ENCODE data around the gene UBR4. TPM values are rescaled to one million over a fixed set of nuclear protein-coding genes. Genes with fewer than 3 reads are reported as not detected.

The UBR4 gene
- total and polyA plus RNA-seq, 2 experiments from 2014 or later, result 140 to 175 TPM

DNA sequence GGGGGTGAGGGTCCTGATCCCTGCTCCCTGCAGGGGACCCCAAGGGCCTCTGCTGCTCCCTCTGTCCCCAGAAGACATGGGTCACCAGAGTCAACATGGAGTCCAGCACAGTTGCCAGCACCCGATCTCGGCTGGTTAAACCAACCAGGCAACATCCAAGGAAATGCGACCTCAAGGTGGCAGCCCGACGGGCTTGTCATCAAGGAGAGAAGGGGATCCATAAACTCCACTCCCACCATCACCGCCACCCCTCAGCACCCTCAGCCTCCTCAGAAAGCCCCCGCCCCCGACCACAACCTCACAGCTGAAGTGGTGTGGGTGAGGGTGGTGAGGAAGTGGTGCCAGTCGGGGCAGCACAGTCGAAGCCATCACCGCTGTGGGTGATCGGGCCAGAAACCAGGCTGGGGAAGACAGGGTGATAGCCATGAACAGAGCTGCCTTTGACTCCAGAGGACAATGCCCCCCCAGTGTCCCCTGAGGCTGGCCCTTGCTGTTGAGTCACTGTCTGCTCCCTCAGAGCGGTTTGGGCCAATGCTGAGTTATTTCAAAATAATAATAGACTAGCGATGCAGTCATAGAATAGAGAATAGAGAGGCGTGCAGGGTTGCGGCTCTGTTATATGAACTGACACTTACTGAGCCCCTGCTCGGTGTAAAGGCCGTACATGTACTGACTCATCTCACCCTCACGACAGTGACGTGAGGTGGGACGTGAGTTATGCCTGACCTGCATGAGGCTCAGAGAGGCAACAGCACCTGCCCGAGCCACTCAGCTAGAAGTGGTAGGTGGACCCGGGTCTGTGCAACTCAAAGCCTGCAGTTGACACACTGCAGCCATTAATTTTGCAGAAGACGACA lies 164.9 kb downstream of the UBR4 start:
- no peaks in the 10 kb centered on the region for H3K9me3 ChIP-seq (ENCODE audit: low read depth)
- H3K79me2 ChIP-seq, result no peaks in the 10 kb centered on the region
- H3K4me1 ChIP-seq (ENCODE audit: insufficient read depth), result no peaks in the 10 kb centered on the region
- H3K27ac ChIP-seq, result no peak overlapping the region
- no peaks in the 10 kb centered on the region for H3K27me3 ChIP-seq
- H4K20me1 ChIP-seq (ENCODE audit: insufficient read depth, poor library complexity, severe bottlenecking), result no peaks in the 10 kb centered on the region
- H3K4me2 ChIP-seq, result no peak overlapping the region
- no peak for DNase-seq (ENCODE audit: low spot score)
- no peaks in the 10 kb centered on the region for H3K9me2 ChIP-seq (replicated peaks; ENCODE audit: insufficient read depth)
- H2AFZ ChIP-seq, result no peak overlapping the region
- TF ChIP-seq EZH2phosphoT487 (IDR thresholded peaks at IDR 0.05; ENCODE audit: low read depth, severe bottlenecking, unreplicated experiment), result no peak
- TF ChIP-seq CTCF (IDR thresholded peaks at IDR 0.05; ENCODE audit: poor library complexity), result no peak
- TF ChIP-seq EZH2 (IDR thresholded peaks at IDR 0.05; ENCODE audit: borderline replicate concordance), result no peak
- 89% methylated on average over 24 of the region's 24 CpGs for WGBS (ENCODE audit: low lambda C conversion rate, missing lambda C conversion rate)
- H3K36me3 ChIP-seq (replicated peaks; ENCODE audit: insufficient read depth, low read depth), result no peaks in the 10 kb centered on the region
- H3K4me3 ChIP-seq, result no peak overlapping the region

- Histone ChIP-seq H3K27me3 (no peaks in the 10 kb centered on the region), H4K20me1 (ENCODE audit: insufficient read depth, poor library complexity, severe bottlenecking) (no peaks in the 10 kb centered on the region), H2AFZ (no peak overlapping the region), H3K4me3 (no peak overlapping the region), H3K4me1 (ENCODE audit: insufficient read depth) (no peaks in the 10 kb centered on the region), H3K4me2 (no peak overlapping the region), H3K9me3 (ENCODE audit: low read depth) (no peaks in the 10 kb centered on the region), H3K9me2 (replicated peaks; ENCODE audit: insufficient read depth) (no peaks in the 10 kb centered on the region), H3K36me3 (replicated peaks; ENCODE audit: insufficient read depth, low read depth) (no peaks in the 10 kb centered on the region), H3K79me2 (no peaks in the 10 kb centered on the region), H3K27ac (no peak overlapping the region)
- whole genome bisulfite sequencing (ENCODE audit: low lambda C conversion rate, missing lambda C conversion rate), result 89% methylated on average over 6 of the region's 6 CpGs
- TF ChIP-seq CTCF (IDR thresholded peaks at IDR 0.05; ENCODE audit: poor library complexity), result no peak
- no peak for TF ChIP-seq EZH2phosphoT487 (IDR thresholded peaks at IDR 0.05; ENCODE audit: low read depth, severe bottlenecking, unreplicated experiment)
- no peak for TF ChIP-seq EZH2 (IDR thresholded peaks at IDR 0.05; ENCODE audit: borderline replicate concordance)
- no peak for DNase-seq (ENCODE audit: low spot score)
These were observed 165.6 kb downstream of the UBR4 start for GRCh38 chr1:19044471-19044870.

DNA sequence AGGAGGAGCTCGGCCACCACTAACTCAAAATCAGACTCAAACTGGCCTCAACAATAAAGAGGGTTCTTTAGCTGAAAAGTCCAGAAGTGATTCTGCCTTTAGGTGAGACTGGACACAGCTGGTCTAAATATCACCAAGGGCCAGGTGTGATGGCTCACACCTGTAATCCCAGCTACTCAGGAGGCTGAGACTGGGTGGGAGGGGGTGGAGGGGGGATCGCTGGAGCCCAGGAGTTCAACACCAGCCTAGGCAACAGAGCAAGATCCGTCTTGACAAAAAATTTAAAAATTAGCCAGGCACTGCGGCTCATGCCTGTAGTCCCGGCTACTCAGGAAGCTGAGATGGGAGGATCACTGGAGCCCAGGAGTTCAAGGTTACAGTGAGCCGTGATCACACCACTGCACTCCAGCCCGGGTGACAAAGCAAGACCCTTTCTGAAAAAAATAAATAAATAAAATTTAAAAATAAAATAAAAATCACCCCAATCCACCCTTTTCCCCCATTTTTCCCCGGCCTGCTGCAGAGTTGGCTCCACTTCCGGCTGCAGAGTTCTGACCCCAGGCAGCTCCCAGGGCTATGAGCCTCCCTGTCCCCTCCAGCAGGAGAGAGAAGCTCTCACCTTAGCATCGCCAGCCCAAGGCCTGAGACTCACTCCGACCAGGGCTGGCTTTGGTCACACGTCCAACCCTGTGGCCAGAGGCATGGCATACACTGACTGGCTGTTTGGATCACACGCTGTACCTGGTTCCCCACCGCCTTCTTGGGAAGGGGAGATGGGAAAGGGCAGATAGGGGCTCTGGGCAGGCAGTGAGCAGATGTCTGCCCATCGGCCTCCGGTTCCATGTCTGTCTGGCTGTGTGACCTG lies 166.3 kb downstream of the UBR4 start:
- H3K36me3 ChIP-seq (replicated peaks; ENCODE audit: insufficient read depth, low read depth), result no peaks in the 10 kb centered on the region
- H2AFZ ChIP-seq, result no peak overlapping the region
- H3K9me2 ChIP-seq (replicated peaks; ENCODE audit: insufficient read depth), result no peaks in the 10 kb centered on the region
- H3K4me1 ChIP-seq (ENCODE audit: insufficient read depth), result no peaks in the 10 kb centered on the region
- no peak for DNase-seq (ENCODE audit: low spot score)
- no peak overlapping the region for H3K4me2 ChIP-seq
- no peaks in the 10 kb centered on the region for H3K9me3 ChIP-seq (ENCODE audit: low read depth)
- H3K79me2 ChIP-seq, result no peaks in the 10 kb centered on the region
- 84% methylated on average over 16 of the region's 16 CpGs for WGBS (ENCODE audit: low lambda C conversion rate, missing lambda C conversion rate)
- H4K20me1 ChIP-seq (ENCODE audit: insufficient read depth, poor library complexity, severe bottlenecking), result no peaks in the 10 kb centered on the region
- H3K4me3 ChIP-seq, result no peak overlapping the region
- no peaks in the 10 kb centered on the region for H3K27me3 ChIP-seq
- no peak for TF ChIP-seq EZH2 (IDR thresholded peaks at IDR 0.05; ENCODE audit: borderline replicate concordance)
- no peak for TF ChIP-seq EZH2phosphoT487 (IDR thresholded peaks at IDR 0.05; ENCODE audit: low read depth, severe bottlenecking, unreplicated experiment)
- no peak for TF ChIP-seq CTCF (IDR thresholded peaks at IDR 0.05; ENCODE audit: poor library complexity)
- H3K27ac ChIP-seq, result no peak overlapping the region
